K562 (cell line): ENCODE data around the gene PRDX3. TPM values are rescaled to one million over a fixed set of nuclear protein-coding genes. Genes with fewer than 3 reads are reported as not detected.

ENCODE experiments used
- ATAC-seq: fragments of 200-7000 bp; cut with Tn5 transposase; 3 replicates; pipeline ENCODE4 v1.9.1; 2020; ENCODE audit warnings: moderate library complexity
- BruUV-seq: library from RNA; stranded (reverse); fragments of 400-500 nt; replicated peaks from 2 replicates; lab custom pipeline; 2021; lab: Mats Ljungman, UMichigan
- CTCF ChIA-PET: fragments of 300-600 bp; formaldehyde crosslinking; extraction: SDS; loops from one replicate; lab custom pipeline; 2021; ENCODE audit warnings: low intra/inter-chr PET ratio; lab: Yijun Ruan, JAX
- POLR2A ChIA-PET: fragments of 300-600, 350-650 bp; sonication (Branson Sonifier 250); formaldehyde crosslinking; extraction: SDS; loops from one replicate; lab custom pipeline; 2021; ENCODE audit warnings: antibody characterized with exemption, inconsistent platforms; lab: Yijun Ruan, JAX
- DNase-seq, 4 experiments: peaks; one replicate each; pipeline versions ENCODE4 v3.0.0 to v3.0.0-alpha.2; 2011 to 2018; ENCODE audit warnings: low spot score in 3 of 4, mixed read lengths in 3 of 4; ENCODE audit errors: extremely low read depth in 1 of 4
- FAIRE-seq: peaks from 2 replicates; lab custom pipeline; 2011; peaks lifted over from hg19 to GRCh38; lab: Jason Lieb, UNC
- H2AFZ ChIP-seq: 2 replicates; pipeline ENCODE4 v1.6.0; 2011; ENCODE audit warnings: low read depth, low read length, control low read depth, inconsistent platforms
- H3K27ac ChIP-seq: fragments of 200-600 bp; 3 replicates; pipeline ENCODE4 v1.8.0; 2011; ENCODE audit warnings: low read depth, mild to moderate bottlenecking, control low read depth, inconsistent platforms, low read length, moderate library complexity, mixed read lengths; ENCODE audit errors: extremely low read depth
- H3K27me3 ChIP-seq, 2 experiments: fragments of 300-600 bp in 1 of 2; 2 replicates in 1 of 2; 3 replicates in 1 of 2; pipeline versions ENCODE4 v1.6.0 to v1.8.0; 2011; ENCODE audit warnings: inconsistent platforms in 2 of 2, low read length in 2 of 2, mild to moderate bottlenecking in 1 of 2, mixed read lengths in 1 of 2, moderate library complexity in 1 of 2; ENCODE audit not compliant: control insufficient read depth in 2 of 2, insufficient read depth in 2 of 2
- H3K36me3 ChIP-seq: fragments of 300-600 bp; 3 replicates; pipeline ENCODE4 v1.8.0; 2011; ENCODE audit warnings: mild to moderate bottlenecking, low read length, inconsistent platforms; ENCODE audit not compliant: control insufficient read depth, insufficient read depth
- H3K4me1 ChIP-seq, 2 experiments: fragments of 200-600 bp in 1 of 2; replicated peaks in 1 of 2; 2 replicates in 1 of 2; 3 replicates in 1 of 2; pipeline versions ENCODE4 v1.5.1 to v1.8.0; 2011; ENCODE audit warnings: inconsistent platforms in 2 of 2, low read length in 2 of 2, mild to moderate bottlenecking in 1 of 2, mixed read lengths in 1 of 2, moderate library complexity in 1 of 2; ENCODE audit not compliant: control insufficient read depth in 2 of 2, insufficient read depth in 2 of 2
- H3K4me2 ChIP-seq: 2 replicates; pipeline ENCODE4 v1.6.1; 2011; ENCODE audit warnings: low read length, control low read depth, inconsistent platforms, mixed read lengths; ENCODE audit not compliant: insufficient read depth
- H3K4me3 ChIP-seq: fragments of 200-600 bp; sonication (generic), shearing (Covaris generic); 2 replicates; pipeline ENCODE4 v1.5.1; 2016; ENCODE audit warnings: control low read depth, inconsistent platforms
- H3K79me2 ChIP-seq: fragments of 200-600 bp; 3 replicates; pipeline ENCODE4 v1.8.0; 2011; ENCODE audit warnings: low read length, inconsistent platforms; ENCODE audit not compliant: control insufficient read depth, insufficient read depth
- H3K9ac ChIP-seq, 2 experiments: 2 replicates each; pipeline versions ENCODE4 v1.6.0 to v1.6.1; 2011; ENCODE audit warnings: low read depth in 2 of 2, low read length in 2 of 2, control low read depth in 1 of 2, inconsistent platforms in 1 of 2, mild to moderate bottlenecking in 1 of 2, mixed read lengths in 1 of 2; ENCODE audit not compliant: insufficient read depth in 1 of 2
- H3K9me1 ChIP-seq: one replicate; pipeline ENCODE4 v1.6.0; 2011; ENCODE audit warnings: inconsistent platforms, mild to moderate bottlenecking, low read length, moderate library complexity; ENCODE audit not compliant: control insufficient read depth, insufficient read depth
- H3K9me3 ChIP-seq: replicated peaks from 2 replicates; pipeline ENCODE4 v1.5.1; 2011; ENCODE audit warnings: low read depth, low read length, inconsistent platforms; ENCODE audit not compliant: control insufficient read depth, insufficient read depth
- H4K20me1 ChIP-seq: replicated peaks from 2 replicates; pipeline ENCODE4 v1.6.1; 2011; ENCODE audit warnings: low read length, inconsistent platforms, mixed read lengths; ENCODE audit not compliant: control insufficient read depth, insufficient read depth
- ASH1L ChIP-seq: fragments of 450-650 bp; IDR thresholded peaks from 2 replicates; pipeline ENCODE4 v1.6.1; 2018; ENCODE audit warnings: borderline replicate concordance, mild to moderate bottlenecking, low read depth; ENCODE audit not compliant: partially characterized antibody
- KDM2B ChIP-seq: fragments of 250-450 bp; sonication (Bioruptor Pico); IDR thresholded peaks from 2 replicates; pipeline ENCODE4 v1.8.0; 2021; ENCODE audit warnings: mild to moderate bottlenecking, moderate library complexity
- SMARCA5 ChIP-seq: fragments of 450-650 bp; IDR thresholded peaks from 2 replicates; pipeline ENCODE4 v1.6.1; 2016
- TAF1 ChIP-seq: IDR thresholded peaks from 2 replicates; pipeline ENCODE4 v1.6.1; 2011; ENCODE audit warnings: mild to moderate bottlenecking, low read length, moderate library complexity; ENCODE audit not compliant: insufficient read depth, control insufficient read depth, severe bottlenecking; ENCODE audit errors: extremely low read depth
- ZNF347 ChIP-seq: fragments of 450-650 bp; formaldehyde crosslinking; IDR thresholded peaks from 2 replicates; pipeline ENCODE4 v1.4.0; 2020; ENCODE audit warnings: low read depth, mild to moderate bottlenecking, moderate library complexity
- ZNF592 ChIP-seq: fragments of 450-650 bp; IDR thresholded peaks from 2 replicates; pipeline ENCODE4 v1.6.1; 2017; ENCODE audit warnings: antibody characterized with exemption, mild to moderate bottlenecking
- WGBS: fragments of 100-300 bp; shearing (Covaris generic); methylation state at CpG from one replicate; pipeline ENCODE4 v1.1.6; 2016; ENCODE audit warnings: low coverage, mixed read lengths; ENCODE audit not compliant: insufficient coverage; ENCODE audit errors: missing lambda C conversion rate; 5-methylcytosine and 5-hydroxymethylcytosine counted together
- in situ Hi-C: fragments of 300-500 bp; cut with MboI; formaldehyde crosslinking; loops from 4 replicates; pipeline ENCODE4 v1.15.0; 2018; ENCODE audit warnings: inconsistent platforms, mixed read lengths
- intact Hi-C: fragments of 100-400 bp; cut with micrococcal nuclease; formaldehyde crosslinking; loops from 2 replicates; pipeline ENCODE4 v1.14.2; 2022
- polyA plus RNA-seq, 8 experiments: library from polyadenylated mRNA; depleted of rRNA in 4 of 8; stranded (reverse) in 5 of 8; unstranded in 3 of 8; fragments of >200 nt; fragmentation: Nextera tagmentation in 2 of 8; fragmentation: Illumina TruSeq in 1 of 8; extraction: Ambion mirVana in 2 of 8; extraction: Trizol in 1 of 8; gene quantifications; 2 replicates each; pipeline versions ENCODE4 v1.2.1 to v1.2.3, GENCODE V29; 2011 to 2014; ENCODE audit warnings: inconsistent platforms in 1 of 8, missing spikeins in 1 of 8
- total RNA-seq, 7 experiments: library from RNA; depleted of rRNA in 6 of 7; stranded (reverse); fragments of >200 nt in 6 of 7; fragmentation: Illumina TruSeq in 2 of 7; extraction: Trizol in 2 of 7; gene quantifications; 2 replicates each; pipeline versions ENCODE4 v1.2.1 to v1.2.3, GENCODE V29; 2011 to 2021; ENCODE audit warnings: low replicate concordance in 1 of 7

The PRDX3 gene
- total and polyA plus RNA-seq, 9 of the 15 experiments (the other 6 are each of a cell fraction or from before 2014, with no cell fraction given) = 122 to 994 (median 173) TPM

- BruUV-seq = no TSS peak
- H4K20me1 ChIP-seq = no peaks in the 10 kb centered on the region
- H3K9ac ChIP-seq = no peak overlapping the region
- DNase-seq (no peak), FAIRE-seq (no peak), ATAC-seq (no peak)
- no peaks in the 10 kb centered on the region for H3K9me3 ChIP-seq
- WGBS = 71% methylated on average over 3 of the region's 4 CpGs
- ChIA-PET POLR2A (interaction anchor here (1.0 kb wide), 1 partner anchor 21 kb away, joined by 4 read pairs; no protein-coding TSS in a partner anchor), CTCF (interaction anchor here (0.8 to 4.4 kb wide), 4 partner anchors 219 to 248 kb away, joined by 3 to 21 read pairs (median 3); no protein-coding TSS in a partner anchor)
- in situ Hi-C loops = no loop called here
- H3K27me3 ChIP-seq = no peaks in the 10 kb centered on the region
- H3K4me3 ChIP-seq = no peak overlapping the region
- H3K4me1 ChIP-seq = peaks cover 0 to 9% of the 10 kb centered on the region in 2 experiments; a peak in 2 of 5 replicates
- H3K4me2 ChIP-seq = no peak overlapping the region
- H3K79me2 ChIP-seq = no peaks in the 10 kb centered on the region
- no peaks in the 10 kb centered on the region for H3K9me1 ChIP-seq
- TF ChIP-seq ZNF347 (no peak), ZNF592 (no peak), SMARCA5 (no peak), KDM2B (CRISPR knock-in tag) (no peak), TAF1 (no peak), ASH1L (no peak)
- no peak overlapping the region for H3K27ac ChIP-seq
- H3K36me3 ChIP-seq = no peaks in the 10 kb centered on the region
- H2AFZ ChIP-seq = no peak overlapping the region; the same call in 1 of the 2 replicates
- intact Hi-C loops = loop anchor here (2.0 to 5.0 kb wide), 4 partner anchors 59 to 404 kb away; no protein-coding TSS in a partner anchor
Measured at GRCh38 chr10:119197921-119198320, 19.3 kb upstream of the PRDX3 start.
